Islet precursor cell (in vitro differentiated cells): ENCODE data around the gene IPO13.

Experiments
- DNase-seq: peaks from one replicate; pipeline ENCODE4 v3.0.0-alpha.2; 2018

Gene IPO13

DNA sequence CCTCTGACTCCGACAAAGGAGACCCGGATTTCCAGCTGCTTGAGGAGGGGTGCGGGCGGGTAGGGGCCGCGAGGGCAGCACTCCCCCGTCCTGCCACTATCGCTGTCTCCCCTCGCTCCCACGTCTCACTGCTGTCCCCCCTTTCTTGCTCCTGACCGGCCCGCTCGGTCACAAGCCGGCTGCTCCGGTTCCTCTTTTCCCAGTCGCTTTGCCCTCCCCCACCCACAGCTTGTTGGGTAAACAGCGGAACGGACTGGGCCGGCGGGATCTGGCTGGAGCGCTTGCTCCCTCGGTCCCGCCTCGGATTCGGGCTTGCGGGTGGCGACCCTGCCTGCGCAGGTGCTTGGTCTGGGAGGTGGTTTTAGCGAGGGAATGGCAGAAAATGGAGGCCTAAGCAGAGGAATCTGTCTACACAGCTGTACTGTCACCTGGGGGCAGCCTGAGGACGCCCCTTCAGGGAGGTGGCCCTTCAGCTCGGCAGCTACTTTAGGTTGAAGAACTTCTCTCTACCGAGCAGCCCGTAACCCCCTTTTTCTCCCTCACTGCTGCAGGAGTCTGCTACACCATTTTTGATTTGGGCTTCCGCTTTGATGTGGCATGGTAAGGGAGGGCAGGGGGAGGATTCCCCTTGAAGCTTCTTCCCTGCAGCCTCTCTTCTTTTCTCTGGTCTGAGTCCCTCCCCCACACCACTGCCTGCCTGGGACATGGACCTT is 28.7 kb downstream of the IPO13 start:
- DNase-seq: no peak

DNA sequence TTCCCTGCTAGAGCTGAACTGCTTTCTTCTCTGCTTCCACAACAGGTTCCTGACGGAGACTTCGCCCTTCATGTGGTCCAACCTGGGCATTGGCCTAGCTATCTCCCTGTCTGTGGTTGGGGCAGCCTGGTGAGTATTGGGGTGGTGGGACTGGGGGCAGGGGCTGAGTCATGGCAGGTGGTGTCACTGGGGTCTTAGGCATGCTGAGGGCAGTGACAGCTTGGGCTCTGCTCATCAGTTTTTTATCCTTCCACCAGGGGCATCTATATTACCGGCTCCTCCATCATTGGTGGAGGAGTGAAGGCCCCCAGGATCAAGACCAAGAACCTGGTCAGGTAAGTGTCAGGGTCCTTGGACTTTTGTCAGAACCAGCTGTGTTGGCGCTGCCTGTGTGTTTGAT is 29.3 kb downstream of the IPO13 start:
- no peak for DNase-seq

DNA sequence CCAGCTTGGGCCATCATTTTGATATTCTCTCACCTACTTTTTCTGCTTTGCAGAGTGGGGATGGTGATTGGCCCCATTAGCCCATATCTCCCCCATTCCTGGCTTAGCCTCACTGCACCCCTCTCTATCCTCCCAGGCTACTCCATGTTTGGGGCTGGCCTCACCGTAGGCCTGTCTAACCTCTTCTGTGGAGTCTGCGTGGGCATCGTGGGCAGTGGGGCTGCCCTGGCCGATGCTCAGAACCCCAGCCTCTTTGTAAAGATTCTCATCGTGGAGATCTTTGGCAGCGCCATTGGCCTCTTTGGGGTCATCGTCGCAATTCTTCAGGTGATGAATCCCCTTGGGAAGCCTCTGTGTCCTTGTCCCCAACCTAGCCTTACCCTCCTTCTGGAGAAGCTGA is 30.1 kb downstream of the IPO13 start:
- DNase-seq: no peak

DNA sequence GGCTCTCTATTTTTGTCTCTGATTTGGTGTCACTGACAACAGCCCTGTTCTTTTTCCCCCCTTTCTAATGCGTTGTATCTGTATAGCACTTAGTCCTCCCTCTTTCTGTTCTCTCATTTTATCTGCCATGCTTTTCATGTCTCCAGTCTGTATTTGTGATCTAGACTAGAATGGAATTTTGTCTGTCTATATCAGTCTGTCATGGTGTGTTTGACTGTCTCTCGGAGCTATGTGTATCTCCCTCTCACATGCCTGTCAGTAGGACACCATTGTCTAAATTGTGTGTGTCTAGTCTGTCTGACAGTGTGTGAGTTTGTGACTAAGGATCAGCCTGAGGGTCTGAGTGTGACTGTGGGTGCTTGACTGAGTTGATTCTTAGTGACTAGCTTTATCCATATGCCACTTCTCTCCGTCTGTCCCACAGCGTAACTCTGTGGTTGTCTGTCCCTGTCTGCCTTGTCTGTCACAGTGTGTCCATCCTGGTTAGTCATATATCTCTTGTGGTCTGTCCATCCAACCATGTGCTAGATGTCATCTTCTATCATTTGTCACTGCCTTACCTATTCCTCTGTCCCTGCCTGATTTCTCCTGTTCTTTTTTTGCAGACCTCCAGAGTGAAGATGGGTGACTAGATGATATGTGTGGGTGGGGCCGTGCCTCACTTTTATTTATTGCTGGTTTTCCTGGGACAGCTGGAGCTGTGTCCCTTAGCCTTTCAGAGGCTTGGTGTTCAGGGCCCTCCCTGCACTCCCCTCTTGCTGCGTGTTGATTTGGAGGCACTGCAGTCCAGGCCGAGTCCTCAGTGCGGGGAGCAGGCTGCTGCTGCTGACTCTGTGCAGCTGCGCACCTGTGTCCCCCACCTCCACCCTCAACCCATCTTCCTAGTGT is 30.9 kb downstream of the IPO13 start:
- DNase-seq: no peak

DNA sequence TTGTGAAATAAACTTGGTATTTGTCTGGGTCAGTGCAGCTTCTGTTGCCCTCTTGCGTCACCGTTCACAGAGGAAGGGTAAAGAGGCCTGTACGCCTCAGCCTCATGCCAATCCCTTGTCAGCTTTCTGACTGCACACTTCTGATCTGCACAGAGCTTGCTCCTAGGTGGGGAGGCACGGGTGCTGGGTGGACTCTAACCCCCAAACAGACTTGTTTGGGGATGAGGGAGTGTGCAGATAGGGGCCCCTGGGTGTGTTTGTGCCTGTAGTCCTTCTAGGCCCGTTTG is 31.5 kb downstream of the IPO13 start:
- DNase-seq: no peak

DNA sequence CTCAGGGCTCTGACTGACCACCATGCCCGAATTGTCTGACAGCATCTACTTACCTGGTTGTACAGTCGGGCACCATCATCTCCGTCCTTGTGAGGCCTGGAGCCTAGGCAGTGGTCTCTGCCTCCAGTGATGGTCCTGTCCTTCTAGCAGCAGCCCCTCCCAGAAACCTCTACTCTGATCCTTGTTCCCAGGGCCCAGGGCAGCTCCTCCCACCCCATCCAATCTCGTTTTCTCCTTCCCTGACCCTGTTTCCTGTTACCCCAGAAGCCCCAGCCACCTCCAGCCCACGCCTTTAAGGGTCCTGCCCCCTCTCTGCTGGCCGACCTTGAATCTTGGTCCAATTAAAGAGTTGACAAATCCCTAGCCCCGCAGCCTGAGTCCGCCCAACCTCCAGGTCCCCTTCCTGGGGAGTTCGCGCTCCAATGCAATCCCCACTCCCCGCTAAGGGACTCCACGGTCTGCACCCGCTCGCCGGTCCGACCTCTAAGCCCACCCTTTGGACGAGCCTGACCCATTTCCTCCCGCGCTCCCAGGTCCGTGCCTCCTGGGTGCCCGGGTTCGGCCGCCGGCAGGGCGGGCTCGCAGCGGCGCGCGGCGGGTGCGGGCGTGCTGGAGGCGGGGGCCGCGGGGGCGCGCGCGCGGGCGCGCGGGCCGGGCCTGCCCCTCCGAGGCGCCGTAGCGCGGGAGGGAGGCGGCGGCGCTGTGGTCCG is 32.0 kb downstream of the IPO13 start, which contains the start of gene B4GALT2:
Gene B4GALT2, plus strand, starts transcription at position 660 of the 710 bp plus-strand sequence. CDS start 1,951 bp downstream, outside the sequence.
- DNase-seq: no peak

DNA sequence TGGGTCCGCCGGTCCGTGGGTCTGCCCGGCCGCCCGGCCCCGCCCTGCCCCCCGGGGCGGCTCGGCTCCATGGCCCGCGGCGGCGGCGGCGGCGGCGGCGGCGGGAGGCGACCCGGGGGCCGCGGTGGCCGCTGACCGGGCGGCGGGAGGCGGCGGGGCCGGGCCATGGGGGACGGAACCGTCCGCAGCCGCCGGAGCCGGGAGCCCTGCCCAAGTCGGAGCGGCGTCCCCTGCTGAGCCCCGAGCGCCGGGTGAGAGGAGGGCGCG is 32.4 kb downstream of the IPO13 start:
- no peak for DNase-seq

DNA sequence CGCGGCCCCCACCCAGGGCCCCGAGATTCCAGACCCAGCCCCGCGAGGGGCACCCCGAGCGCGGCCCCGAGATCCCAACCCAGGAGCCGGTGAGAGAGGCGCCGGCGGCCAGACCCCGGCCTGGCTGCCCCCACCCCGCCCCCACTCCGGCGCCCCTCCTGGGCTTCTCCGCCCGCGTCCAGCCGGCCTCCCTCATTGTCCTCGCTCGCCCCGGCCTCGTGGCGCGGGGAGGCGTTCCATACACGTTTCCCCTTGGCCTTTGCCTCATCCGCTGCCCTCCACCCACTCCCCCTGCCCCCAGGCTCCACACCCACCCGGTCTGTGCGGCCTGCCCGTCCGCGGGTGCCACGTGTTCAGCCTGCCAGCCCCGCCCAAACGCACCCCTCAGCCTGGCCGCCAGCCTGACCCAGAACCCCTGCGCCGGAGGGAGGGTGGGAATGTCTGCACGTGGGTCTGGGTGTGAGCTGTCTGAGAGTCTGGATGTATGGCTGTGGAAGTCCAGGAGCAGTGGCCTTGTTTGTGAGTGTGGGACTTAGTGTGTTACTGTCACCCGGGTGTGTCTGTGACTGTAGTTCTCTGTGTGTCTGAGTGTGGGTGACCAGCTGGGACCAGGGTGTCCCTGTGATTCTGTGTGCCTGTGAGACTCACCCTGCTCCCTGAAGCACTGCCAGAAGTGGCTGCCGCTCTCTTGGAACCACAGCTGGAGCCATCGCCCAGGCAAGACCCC is 32.9 kb downstream of the IPO13 start:
- DNase-seq: no peak

DNA sequence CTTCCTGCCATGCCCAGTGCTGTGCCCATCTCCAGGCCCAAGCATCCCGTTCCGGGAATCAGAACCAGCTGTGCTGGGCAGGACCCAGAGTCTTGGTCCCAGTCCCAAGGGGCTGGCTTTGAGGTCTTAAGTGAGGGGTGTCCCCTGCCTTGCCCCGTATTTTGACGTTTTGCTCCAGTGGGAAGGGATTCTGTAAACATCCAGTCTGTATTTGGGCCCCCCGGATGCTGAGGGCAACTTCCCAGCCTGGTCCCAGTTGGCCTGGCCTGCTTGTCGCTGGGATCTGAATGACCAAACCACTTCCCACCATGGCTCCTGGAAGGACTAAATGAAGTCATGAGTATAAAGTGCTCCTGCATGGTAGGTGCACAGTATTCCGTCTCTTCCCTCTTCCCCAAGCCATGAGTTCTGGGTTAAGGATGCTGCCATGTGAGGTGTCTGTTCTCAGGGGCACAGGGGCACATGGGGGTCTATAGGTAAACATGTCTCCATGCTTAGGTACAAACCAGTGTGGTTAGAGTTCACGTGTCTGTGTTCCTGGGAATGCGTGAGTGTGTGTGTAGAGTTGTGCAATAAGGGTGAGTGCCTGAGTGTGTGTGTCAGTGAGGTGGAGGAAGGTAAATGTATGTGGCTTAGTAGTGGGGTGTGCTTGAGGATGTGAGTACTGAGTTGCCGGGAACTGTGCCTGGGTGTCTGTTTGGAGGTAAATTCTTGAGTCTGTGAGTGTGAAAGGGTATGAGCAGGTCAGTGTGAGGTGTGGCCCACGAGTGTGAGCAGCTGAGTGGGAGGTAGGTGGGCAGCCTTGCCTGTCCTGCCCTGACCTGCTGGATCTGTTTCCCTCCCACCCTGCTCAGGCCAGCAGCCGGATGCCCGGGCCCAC is 33.7 kb downstream of the IPO13 start:
- no peak for DNase-seq

DNA sequence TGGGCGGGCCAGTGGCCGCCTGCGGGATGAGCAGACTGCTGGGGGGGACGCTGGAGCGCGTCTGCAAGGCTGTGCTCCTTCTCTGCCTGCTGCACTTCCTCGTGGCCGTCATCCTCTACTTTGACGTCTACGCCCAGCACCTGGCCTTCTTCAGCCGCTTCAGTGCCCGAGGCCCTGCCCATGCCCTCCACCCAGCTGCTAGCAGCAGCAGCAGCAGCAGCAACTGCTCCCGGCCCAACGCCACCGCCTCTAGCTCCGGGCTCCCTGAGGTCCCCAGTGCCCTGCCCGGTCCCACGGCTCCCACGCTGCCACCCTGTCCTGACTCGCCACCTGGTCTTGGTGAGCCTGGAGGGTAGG is 34.4 kb downstream of the IPO13 start:
- no peak for DNase-seq

DNA sequence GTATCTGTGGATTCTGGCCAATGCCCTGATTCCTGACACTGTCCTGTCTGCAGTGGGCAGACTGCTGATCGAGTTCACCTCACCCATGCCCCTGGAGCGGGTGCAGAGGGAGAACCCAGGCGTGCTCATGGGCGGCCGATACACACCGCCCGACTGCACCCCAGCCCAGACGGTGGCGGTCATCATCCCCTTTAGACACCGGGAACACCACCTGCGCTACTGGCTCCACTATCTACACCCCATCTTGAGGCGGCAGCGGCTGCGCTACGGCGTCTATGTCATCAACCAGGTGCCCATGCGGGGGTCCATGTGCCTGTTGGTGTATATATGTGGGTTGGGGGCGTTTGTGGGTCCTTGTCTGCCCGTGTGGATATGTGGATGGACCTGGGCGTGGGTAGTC is 34.9 kb downstream of the IPO13 start:
- no peak for DNase-seq

DNA sequence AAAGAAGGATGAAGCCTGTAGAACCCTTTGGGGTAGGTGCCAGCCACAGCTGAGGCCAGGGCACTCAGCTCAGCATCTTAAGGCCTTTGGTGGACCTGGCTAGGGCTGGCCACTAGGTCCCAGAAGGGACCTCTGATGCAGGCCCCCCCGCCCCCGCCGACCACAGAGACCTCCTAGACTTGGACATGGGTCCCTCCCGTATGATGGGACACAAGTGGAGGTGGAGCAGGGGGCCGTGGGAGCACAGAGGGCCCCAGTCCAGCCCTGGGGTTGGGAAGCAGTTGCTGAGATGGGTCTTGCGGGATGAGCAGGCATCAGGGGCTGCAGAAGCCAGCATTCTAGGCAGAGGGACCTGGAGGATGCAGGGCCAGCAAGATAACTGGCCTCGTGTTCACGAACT is 35.5 kb downstream of the IPO13 start:
- no peak for DNase-seq

DNA sequence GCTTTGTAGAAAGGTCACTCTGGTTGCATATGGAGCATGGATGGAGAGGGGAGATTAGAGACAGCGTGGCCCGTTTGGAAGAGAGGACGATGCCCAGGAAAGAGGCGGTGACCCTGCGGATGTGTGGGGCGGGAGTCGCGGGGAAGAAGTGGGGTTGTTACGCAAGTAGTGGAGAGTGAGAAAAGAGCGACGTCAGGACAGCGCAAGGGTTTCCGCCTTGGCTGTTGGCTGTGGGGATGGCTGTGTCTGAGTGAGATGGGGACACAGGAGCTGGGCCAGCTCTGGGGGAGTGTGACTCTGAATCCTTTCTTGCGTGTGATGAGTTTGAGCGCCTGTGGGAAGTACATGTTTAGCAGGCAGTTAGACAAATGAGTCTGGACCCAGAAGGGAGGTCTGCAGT is 36.1 kb downstream of the IPO13 start:
- DNase-seq: no peak

DNA sequence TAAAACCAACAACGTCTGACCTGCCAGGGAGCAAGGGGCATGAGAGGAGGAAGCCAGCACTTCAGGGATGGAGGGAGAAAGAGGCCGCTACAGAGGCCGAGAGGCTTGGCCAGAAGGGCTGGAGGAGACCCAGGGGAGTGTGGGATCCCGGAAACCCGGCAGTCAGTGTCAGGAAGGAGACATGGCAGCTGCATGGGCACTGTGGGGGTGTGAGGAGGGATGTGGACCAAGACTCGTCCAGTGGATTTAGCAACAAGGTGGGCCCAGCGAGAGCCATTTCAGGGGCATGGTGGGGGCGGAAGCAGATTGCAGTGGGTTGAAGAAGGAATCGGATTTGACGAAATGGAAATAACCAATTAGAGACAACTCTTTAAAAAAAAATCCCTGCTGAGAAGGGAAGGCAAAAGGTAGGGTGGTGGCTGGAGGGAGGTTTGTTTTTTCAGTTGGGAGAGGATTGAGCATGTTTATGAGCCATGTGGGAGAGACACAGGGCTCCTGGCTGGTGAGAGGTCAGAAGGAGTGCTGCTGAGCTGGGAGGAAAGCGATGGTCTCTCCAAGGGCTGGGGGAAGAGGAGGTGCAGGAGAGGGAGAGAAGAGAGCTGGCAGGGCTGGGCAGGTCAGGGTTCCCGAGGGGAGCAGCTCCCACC is 36.6 kb downstream of the IPO13 start:
- no peak for DNase-seq

DNA sequence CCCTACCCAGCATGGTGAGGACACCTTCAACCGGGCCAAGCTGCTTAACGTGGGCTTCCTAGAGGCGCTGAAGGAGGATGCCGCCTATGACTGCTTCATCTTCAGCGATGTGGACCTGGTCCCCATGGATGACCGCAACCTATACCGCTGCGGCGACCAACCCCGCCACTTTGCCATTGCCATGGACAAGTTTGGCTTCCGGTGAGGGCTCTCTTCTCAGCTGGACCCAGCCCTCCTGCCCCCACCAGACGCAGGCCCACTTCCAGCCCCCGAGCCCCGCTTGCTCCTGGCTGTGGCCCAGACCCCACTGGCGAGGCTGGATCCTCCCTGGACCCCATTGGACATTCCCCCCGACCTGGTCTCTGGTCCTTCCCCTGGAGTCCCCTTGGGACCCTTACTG is 38.1 kb downstream of the IPO13 start:
- no peak for DNase-seq

DNA sequence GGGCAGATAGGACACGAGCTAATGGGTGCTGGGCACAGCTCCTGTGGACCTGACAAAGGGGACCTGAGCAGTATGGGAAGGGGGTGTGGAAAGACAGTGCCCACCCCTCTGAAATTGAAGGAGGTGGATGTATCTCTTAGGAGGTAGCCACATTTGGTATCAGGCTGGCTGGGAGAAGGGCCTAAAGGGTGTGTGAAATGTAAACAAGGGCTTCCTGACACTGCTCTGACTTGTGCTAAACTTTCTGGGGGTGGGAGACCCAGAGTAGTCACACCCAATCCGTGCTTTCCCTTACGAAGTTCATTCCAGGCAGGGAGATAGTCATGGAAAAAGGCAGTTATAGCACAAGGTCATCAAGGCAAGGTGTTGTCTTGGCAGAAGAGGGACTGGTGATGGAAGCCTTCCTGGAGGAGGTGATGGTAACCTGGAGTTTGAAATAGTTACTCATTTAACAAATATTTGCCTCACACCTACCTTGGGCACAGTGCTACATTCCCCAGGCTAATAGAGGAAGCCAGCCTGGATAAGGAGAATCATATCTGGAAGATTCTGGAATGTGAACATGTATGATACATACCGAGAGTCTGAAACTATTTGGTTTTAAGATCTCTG is 39.3 kb downstream of the IPO13 start:
- no peak for DNase-seq

DNA sequence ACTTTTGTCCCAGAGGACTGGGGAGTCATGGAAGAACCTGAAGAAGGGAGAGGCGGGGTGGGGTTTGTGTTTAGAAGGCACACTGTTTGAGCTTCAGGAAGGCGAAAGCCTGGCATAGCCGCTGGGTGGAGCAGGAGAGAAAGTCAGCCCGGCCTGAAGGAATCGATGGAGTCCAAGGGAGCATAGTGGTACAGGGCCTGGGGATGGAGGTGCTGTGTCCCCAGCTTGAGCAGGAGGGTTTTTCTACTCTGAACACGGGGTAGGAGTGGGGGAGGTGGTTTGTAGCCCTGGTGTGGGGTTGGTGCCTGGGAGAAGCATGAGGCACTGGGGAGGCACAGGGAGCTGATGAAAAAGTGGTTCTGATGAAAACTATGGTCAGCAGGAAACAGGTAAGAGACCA is 40.0 kb downstream of the IPO13 start:
- DNase-seq: no peak

DNA sequence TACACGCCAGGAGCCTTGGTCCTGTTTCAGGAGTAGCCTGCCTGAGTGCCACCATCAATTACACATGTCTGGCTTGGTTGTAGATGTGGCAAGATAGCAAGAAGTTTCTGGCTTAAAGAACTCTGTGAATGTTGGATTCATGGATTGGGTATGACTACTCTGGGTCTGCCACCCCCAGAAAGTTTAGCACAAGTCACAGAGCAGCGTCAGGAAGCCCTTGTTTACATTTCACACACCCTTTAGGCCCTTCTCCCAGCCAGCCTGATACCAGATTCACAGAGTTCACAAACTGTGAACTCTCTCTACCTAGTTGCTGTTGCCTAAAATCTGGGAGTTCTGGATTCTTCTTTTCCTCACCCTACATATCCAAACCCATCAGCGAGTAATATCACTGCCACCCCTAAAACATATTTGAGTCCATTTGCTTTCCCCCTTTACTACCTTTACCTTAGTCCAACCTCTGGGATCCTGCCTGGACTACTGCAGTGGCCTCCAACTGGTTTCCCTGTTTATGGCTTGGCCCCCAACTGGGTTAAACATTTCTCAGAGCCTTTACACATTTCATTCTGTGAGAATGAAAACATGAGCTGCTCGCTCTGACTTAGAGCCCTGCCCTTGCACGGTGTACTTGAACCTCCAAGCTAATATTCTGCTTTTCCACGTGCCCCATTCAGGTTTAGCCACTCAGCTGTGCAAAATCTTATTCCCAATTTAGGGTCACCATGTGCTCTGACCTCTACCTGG is 40.6 kb downstream of the IPO13 start:
- no peak for DNase-seq

DNA sequence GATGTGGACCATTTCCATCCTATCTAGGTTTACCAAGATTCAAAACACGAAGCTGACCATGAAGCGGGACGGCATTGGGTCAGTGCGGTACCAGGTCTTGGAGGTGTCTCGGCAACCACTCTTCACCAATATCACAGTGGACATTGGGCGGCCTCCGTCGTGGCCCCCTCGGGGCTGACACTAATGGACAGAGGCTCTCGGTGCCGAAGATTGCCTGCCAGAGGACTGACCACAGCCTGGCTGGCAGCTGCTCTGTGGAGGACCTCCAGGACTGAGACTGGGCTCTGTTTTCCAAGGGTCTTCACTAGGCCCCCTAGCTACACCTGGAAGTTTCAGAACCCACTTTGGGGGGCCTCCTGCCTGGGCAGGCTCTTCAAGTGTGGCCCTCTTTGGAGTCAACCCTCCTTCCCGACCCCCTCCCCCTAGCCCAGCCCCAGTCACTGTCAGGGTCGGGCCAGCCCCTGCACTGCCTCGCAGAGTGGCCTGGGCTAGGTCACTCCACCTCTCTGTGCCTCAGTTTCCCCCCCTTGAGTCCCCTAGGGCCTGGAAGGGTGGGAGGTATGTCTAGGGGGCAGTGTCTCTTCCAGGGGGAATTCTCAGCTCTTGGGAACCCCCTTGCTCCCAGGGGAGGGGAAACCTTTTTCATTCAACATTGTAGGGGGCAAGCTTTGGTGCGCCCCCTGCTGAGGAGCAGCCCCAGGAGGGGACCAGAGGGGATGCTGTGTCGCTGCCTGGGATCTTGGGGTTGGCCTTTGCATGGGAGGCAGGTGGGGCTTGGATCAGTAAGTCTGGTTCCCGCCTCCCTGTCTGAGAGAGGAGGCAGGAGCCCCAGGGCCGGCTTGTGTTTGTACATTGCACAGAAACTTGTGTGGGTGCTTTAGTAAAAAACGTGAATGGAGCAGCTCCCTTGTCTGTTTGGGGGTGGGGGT is 43.8 kb downstream of the IPO13 start:
- no peak for DNase-seq

DNA sequence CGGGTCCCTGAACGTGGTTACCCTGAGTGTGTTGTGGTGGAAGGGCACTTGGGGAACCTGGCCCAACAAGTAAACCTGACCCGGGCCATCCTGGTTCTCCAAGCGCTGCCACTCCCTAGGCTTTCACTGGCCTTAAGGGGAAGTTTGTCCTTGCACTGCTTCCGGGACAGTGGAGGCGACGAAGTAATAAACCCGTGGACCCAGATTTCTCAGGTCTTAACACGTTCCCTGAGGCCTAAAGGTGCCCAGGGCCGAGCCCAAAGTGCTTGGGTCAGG is 44.4 kb downstream of the IPO13 start:
- DNase-seq: no peak
